ENCODE measurements around the gene PIK3R6.
"Not testable (repeated sequence)": the region's sequence is repeated elsewhere in the genome, so short reads cannot be mapped to it uniquely, and the experiment has no call there.

PIK3R6 gene

DNA sequence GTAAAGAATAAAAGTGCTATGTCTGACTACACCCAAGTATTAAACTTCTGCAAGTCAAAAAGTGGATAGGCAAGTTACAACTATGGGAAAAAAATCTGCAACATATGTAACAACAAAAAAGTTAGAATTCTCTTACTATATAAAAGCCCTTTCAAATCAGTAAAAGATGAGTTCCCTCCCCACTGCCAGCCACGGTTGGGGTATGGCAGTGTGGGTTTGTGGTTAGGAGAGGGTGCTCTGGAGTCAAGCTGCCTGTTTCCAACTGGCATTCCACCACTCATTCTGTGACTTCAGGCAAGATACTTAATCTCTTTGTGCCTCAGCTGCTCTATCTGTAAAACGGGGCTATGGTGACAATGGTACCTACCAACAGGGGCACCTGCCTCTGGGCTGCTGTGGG, 41.7 kb downstream of the PIK3R6 start:
- DNase-seq (ENCODE audit: low read depth in 2 of 2): no peak

DNA sequence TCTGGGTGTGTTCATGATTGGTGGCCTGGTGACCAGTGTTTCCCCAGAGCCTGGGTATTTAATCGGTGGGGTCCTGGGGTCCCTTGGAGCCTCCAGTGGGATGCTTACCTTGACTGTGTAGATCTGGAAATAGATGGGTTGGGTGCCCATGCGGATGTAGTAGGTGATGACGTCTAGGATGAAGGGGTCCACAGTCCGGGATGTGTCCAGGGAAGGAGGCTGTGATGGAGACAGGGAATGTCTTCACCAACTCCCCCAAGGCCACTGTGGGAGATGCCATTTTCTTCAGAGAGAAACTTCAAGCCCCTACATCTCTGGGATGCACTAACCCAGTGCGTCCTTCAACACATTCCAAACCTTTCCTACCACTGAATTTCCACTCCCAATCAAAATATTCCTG, 44.2 kb downstream of the PIK3R6 start:
- DNase-seq (ENCODE audit: low read depth in 2 of 2): no peak

DNA sequence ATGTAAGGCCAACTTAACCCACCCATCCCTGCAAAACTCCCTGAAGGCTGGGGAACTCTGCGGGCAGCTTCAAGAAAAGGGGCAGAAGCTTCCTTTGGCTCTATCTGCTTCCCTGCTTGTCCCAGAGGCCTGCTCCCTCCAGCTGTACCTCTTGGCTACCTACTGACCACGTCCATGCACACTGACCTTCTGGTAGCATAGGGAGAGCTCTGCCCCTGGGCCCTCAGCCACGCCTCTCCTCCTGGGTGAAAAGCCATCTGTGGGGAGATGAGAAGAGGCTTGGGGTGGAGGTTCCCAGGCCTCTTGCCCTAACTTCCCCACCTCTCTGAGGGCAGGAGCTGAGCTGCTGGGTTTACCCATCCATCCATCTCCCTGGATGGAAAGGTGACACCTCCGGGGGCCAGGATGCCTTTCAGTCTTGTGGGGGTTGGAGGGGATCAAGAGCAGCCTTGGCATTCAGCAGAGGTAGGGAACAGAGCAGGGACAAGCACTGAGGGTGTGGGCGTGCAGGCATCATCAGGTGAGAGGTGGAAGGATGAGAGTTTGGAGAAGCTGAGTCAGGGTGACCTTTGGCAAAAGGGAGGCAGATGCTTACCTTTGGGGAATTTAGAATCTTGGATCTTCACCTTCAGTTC, 45.0 kb downstream of the PIK3R6 start:
- no peak for DNase-seq (ENCODE audit: low read depth in 2 of 2)

DNA sequence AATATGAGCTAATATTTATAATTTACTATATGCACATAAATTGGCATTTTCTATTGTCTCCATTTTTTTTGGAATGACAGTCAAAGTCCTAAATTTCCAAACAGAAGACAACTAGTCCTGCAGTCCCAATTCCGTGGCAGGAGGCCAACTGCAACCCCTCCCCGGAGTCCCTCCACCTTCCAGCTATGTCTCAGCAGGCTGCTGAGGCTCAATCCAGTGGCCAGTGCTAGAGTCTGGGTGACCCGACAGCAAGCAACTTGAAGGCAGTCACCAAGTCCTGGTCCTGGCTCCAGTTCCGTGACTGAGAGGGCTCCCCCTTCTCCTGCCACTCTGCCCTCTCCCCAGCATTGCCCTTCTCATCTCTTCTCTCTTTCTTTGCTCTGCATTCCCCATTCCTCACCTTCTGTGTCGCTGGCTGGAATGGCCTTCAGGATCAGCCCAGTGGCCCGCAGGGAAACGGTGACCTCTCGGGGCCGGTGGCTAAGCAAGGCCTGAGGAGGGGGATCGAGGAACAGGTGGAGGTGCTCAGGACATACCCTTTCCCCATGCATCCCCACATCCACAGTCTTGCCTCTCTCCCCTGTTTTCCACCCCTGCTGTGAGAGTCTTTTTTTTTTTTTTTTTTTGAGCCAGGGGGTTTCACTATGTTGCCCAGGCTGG, 45.9 kb downstream of the PIK3R6 start:
- no peak for DNase-seq (ENCODE audit: low read depth in 2 of 2)

GRCh38 chr17:8820311-8821010, 47.0 kb downstream of the PIK3R6 start:
- DNase-seq (ENCODE audit: low read depth in 2 of 2): no peak

GRCh38 chr17:8818654-8819330, 48.7 kb downstream of the PIK3R6 start:
- DNase-seq (ENCODE audit: low read depth in 2 of 2): no peak

GRCh38 chr17:8818047-8818446, 49.4 kb downstream of the PIK3R6 start:
- DNase-seq (ENCODE audit: low read depth in 2 of 2): no peak

DNA sequence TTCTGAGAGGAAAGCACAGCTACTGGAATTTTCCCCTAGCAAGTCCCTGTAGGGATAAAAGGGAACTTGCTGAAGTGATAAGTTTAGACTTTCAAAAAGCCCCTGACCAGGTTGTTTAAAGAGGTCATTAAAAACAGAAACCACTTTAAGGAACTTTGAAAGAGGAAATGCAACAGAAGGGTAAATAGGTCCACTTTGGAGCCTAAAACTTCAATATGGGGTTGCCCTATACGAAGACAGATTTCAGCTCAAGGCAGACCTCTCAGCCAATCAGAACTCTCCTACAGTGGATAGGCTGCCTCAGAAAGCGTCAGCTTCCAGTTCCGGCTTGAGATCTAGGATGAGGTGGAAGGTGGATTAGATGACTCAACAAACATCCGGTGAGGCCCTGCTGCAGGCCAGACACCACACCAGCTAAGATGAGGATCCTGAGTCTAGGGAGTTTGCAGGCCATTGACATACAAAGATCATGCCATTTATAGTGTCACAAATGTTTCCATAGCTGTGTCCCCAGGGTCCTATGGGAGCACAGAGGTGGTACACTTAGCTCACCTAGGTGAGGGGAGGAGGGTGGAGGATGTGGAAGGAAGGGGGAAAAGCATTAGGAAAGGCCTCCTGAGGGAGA, 60.4 kb downstream of the PIK3R6 start:
- no peak for DNase-seq (ENCODE audit: low read depth in 2 of 2)

GRCh38 chr17:8806253-8806925, 61.1 kb downstream of the PIK3R6 start:
- DNase-seq (ENCODE audit: low read depth in 2 of 2): no peak

DNA sequence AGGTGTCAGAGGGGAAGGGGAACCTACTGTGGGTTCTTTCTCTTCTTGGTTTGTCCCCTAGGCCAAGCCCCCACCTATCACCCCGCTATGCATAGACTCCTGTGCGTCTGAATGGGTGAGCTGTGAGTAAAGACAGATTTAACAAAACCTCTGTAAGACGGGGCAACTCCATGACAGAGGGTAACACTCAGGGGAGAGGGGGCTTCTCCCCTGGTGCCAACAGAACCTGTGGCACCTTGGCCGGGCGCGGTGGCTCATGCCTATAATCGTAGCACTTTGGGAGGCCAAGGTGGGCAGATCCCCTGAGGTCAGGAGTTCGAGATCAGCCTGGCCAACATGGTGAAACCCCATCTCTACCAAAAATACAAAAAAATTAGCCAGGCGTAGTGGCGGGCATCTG, 62.1 kb downstream of the PIK3R6 start:
- not testable (repeated sequence) for DNase-seq (ENCODE audit: low read depth in 2 of 2)

DNA sequence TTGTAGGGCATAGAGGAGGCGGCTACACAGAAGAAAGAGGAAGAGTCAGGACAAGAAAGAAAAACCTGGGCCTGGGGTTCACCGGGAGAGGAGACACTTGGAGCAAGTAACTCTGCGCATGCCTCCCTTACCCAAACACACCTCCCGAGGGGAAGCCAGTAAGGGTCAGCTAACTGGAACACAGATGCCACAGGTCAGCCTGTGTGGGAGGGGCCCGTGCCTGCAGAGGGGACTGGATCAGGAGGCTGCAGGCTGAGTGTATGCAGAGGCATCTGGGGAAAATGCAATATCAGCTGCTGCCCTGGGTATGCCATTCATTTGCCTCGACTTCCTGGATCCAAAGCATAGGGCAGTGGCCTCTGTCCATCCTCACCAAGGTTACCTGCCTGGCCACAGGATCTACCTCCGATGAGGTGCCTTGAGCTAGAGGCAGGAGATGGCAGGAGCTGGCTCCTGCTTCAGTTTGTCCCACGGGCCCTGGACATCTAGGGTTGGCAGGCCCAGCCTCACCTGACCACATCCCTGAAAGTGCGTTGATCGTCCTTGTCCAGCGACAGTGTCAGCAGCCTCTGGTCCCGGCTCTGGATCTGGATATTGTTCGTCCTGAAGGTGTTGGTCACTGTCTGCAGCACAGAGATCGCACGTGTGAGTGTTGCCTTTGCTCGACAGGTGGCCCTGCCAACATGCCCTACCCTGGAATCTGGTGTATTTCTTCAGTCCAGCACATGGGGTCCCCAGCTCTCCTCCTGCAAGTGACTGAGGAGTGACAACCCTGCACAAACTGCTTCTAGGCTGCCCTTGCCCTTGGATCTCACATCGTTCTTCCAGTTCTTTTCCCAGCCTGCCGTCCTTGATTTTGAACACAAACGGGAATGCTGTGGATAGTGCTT, 63.7 kb downstream of the PIK3R6 start:
- DNase-seq (ENCODE audit: low read depth in 2 of 2): no peak

- no peak for DNase-seq (ENCODE audit: low read depth in 2 of 2)
These were observed 66.2 kb downstream of the PIK3R6 start for GRCh38 chr17:8801135-8801840.

- no peak for DNase-seq (ENCODE audit: low read depth in 2 of 2)
These were observed 66.8 kb downstream of the PIK3R6 start for GRCh38 chr17:8800656-8801055.

- no peak for DNase-seq (ENCODE audit: low read depth in 2 of 2)
These were observed 67.8 kb downstream of the PIK3R6 start for GRCh38 chr17:8799570-8800212.

- DNase-seq (ENCODE audit: low read depth in 2 of 2): no peak
These were observed 68.5 kb downstream of the PIK3R6 start, which contains the start of gene MFSD6L for GRCh38 chr17:8798846-8799569. Gene MFSD6L (minus strand): TSS chr17:8799365. CDS start chr17:8799120, 245 bp downstream.

GRCh38 chr17:8798176-8798845, 69.2 kb downstream of the PIK3R6 start:
- DNase-seq (ENCODE audit: low read depth in 2 of 2): no peak

DNA sequence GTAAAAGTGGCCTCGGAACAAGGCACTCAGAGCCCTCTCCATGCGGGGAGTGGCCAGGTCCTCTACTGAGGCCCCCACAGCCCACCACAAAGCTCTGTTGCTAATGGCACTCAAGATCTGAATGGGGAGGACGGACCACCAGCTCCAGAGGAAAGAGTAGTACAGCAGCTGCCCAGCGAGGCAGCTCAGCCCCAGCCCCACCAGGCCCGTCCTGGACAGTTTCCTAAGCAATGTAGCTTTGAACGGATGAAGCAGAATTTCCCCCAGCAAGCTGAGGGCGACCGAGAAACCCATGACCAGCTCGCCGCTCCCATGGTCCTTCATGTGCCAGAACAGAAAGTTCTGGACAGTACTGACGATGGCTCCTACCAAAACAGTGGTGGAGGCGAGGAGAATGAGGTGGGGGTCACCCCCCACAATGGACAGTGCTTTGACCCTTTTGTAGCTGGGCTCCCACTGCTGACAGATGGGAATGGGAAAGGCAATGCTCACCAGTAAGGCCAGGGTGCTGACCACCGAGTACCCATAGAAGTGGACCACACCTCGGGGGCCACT, 69.8 kb downstream of the PIK3R6 start:
- no peak for DNase-seq (ENCODE audit: low read depth in 2 of 2)

- DNase-seq (ENCODE audit: low read depth in 2 of 2): no peak
These were observed 72.8 kb downstream of the PIK3R6 start for GRCh38 chr17:8794636-8795035.

Measured in activated CD8-positive, alpha-beta memory T cell treated with anti-CD3 and anti-CD28 coated beads for 4 hours (primary cell).